ENCODE data around the gene ANKRD11. TPM values are rescaled to one million over a fixed set of nuclear protein-coding genes. Genes with fewer than 3 reads are reported as not detected.
A peak's percentile ranks its signal among the peaks of the same experiment; 100 is the strongest.
"Not testable (repeated sequence)": the region's sequence is repeated elsewhere in the genome, so short reads cannot be mapped to it uniquely, and the experiment has no call there.

ANKRD11 gene
- polyA plus RNA-seq, 10 donors: 51.5 to 76.1 (median 59.4) TPM

- DNase-seq: no peak
Measured at GRCh38 chr16:89386306-89387185, 103.8 kb downstream of the ANKRD11 start.

GRCh38 chr16:89385712-89386111, 104.6 kb downstream of the ANKRD11 start:
- no peak for DNase-seq

- DNase-seq: no peak
Measured at GRCh38 chr16:89384282-89384681, 106.1 kb downstream of the ANKRD11 start.

- DNase-seq: no peak
Measured at GRCh38 chr16:89383095-89384003, 107.0 kb downstream of the ANKRD11 start.

- not testable (repeated sequence) for DNase-seq
Measured at GRCh38 chr16:89382555-89382954, 107.8 kb downstream of the ANKRD11 start.

GRCh38 chr16:89381788-89382187, 108.6 kb downstream of the ANKRD11 start:
- DNase-seq: no peak

GRCh38 chr16:89380681-89381080, 109.7 kb downstream of the ANKRD11 start:
- no peak for DNase-seq

GRCh38 chr16:89378947-89379771, 111.2 kb downstream of the ANKRD11 start:
- no peak for DNase-seq

- DNase-seq: no peak
Measured at GRCh38 chr16:89377453-89377848, 112.9 kb downstream of the ANKRD11 start.

GRCh38 chr16:89376812-89377452, 113.4 kb downstream of the ANKRD11 start:
- DNase-seq: no peak

GRCh38 chr16:89375686-89376085, 114.7 kb downstream of the ANKRD11 start:
- DNase-seq: no peak

GRCh38 chr16:89375021-89375420, 115.3 kb downstream of the ANKRD11 start:
- DNase-seq: no peak

GRCh38 chr16:89374393-89374960, 115.9 kb downstream of the ANKRD11 start:
- peak in 2 of 3 donors; percentile 51 to 70 for DNase-seq

- DNase-seq: peak in 1 of 3 donors; percentile 49
Measured at GRCh38 chr16:89373355-89374110, 116.8 kb downstream of the ANKRD11 start.

- no peak for DNase-seq
Measured at GRCh38 chr16:89371968-89372634, 118.3 kb downstream of the ANKRD11 start.

- DNase-seq: no peak
Measured at GRCh38 chr16:89371386-89371785, 119.0 kb downstream of the ANKRD11 start.

GRCh38 chr16:89370601-89371000, 119.8 kb downstream of the ANKRD11 start:
- DNase-seq: no peak

GRCh38 chr16:89370081-89370511, 120.3 kb downstream of the ANKRD11 start:
- no peak for DNase-seq

GRCh38 chr16:89369266-89369895, 121.0 kb downstream of the ANKRD11 start:
- no peak for DNase-seq
